Prostate gland (tissue), 2 donors: ENCODE results near the gene PLCB1. TPM values are rescaled to one million over a fixed set of nuclear protein-coding genes. Genes with fewer than 3 reads are reported as not detected.
A peak's percentile ranks its signal among the peaks of the same experiment; 100 is the strongest.

ENCODE experiments used
- DNase-seq: peaks from one replicate; pipeline ENCODE4 v3.0.0-alpha.2; 2019; ENCODE audit warnings: low spot score
- H3K27ac ChIP-seq, 2 donors: fragments of 200-600 bp; sonication (generic); 2 replicates each; pipeline ENCODE4 v1.5.1; 2017 to 2019
- H3K27me3 ChIP-seq: fragments of 200-600 bp; sonication (generic); replicated peaks from 2 replicates; pipeline ENCODE4 v1.5.1; 2019; ENCODE audit not compliant: insufficient read depth
- H3K36me3 ChIP-seq, 2 donors: fragments of 200-600 bp; sonication (generic); 1 replicate in 1 of 2; 2 replicates in 1 of 2; pipeline versions ENCODE4 v1.5.1 to v1.8.1; 2017 to 2019
- H3K4me1 ChIP-seq: fragments of 200-600 bp; sonication (generic); replicated peaks from 2 replicates; pipeline ENCODE4 v1.5.1; 2019
- H3K4me3 ChIP-seq, 2 donors: fragments of 200-600 bp; sonication (generic); 2 replicates each; pipeline ENCODE4 v1.5.1; 2017 to 2019
- H3K9me3 ChIP-seq: fragments of 200-600 bp; sonication (generic); 2 replicates; pipeline ENCODE4 v1.5.1; 2017
- CTCF ChIP-seq, 4 experiments: fragments of 200-600 bp in 2 of 4; fragments of 450-650 bp in 2 of 4; sonication (generic) in 2 of 4; IDR thresholded peaks; 1 replicate in 3 of 4; 2 replicates in 1 of 4; pipeline ENCODE4 v1.5.1; 2016 to 2019; ENCODE audit warnings: antibody characterized with exemption in 4 of 4, mild to moderate bottlenecking in 2 of 4, moderate library complexity in 2 of 4
- POLR2A ChIP-seq: fragments of 450-650 bp; IDR thresholded peaks from one replicate; pipeline ENCODE4 v1.6.1; 2016; ENCODE audit warnings: antibody characterized with exemption, mild to moderate bottlenecking
- POLR2AphosphoS5 ChIP-seq: sonication (generic); formaldehyde crosslinking; IDR thresholded peaks from one replicate; pipeline ENCODE4 v1.6.1; 2017; ENCODE audit warnings: antibody characterized with exemption
- WGBS: methylation state at CpG from one replicate; pipeline ENCODE4 v1.1.5; 2018; 5-methylcytosine and 5-hydroxymethylcytosine counted together
- intact Hi-C: fragments of 100-400 bp; cut with DNase I; formaldehyde crosslinking; loops from one replicate; pipeline ENCODE4 v1.14.2; 2022
- total RNA-seq, 2 donors: library from RNA; depleted of rRNA; stranded (reverse); fragments of >200 nt; gene quantifications; one replicate each; pipeline ENCODE4 v1.1.0, GENCODE V29; 2016

The PLCB1 gene
- total RNA-seq, 2 donors from 2014 or later, result 24.3 to 26.3 TPM

GRCh38 chr20:8385247-8385646 is 253.2 kb downstream of the PLCB1 start:
- Histone ChIP-seq H3K36me3 (no peaks in the 10 kb centered on the region), H3K4me1 (no peaks in the 10 kb centered on the region), H3K4me3 (no peak overlapping the region), H3K27me3 (no peaks in the 10 kb centered on the region), H3K9me3 (no peaks in the 10 kb centered on the region), H3K27ac (no peak overlapping the region)
- no peak for TF ChIP-seq POLR2AphosphoS5
- TF ChIP-seq POLR2A, result no peak
- 59% methylated on average over 3 of the region's 3 CpGs for WGBS
- DNase-seq, result no peak
- intact Hi-C loops, result loop anchor here (5.0 kb wide), 1 partner anchor 343 kb away; no protein-coding TSS in a partner anchor

GRCh38 chr20:8386991-8387390 is 254.9 kb downstream of the PLCB1 start:
- Histone ChIP-seq H3K9me3 (no peaks in the 10 kb centered on the region), H3K27me3 (no peaks in the 10 kb centered on the region), H3K4me1 (no peaks in the 10 kb centered on the region), H3K36me3 (no peaks in the 10 kb centered on the region), H3K4me3 (no peak overlapping the region), H3K27ac (no peak overlapping the region)
- DNase-seq, result no peak
- intact Hi-C loops, result loop anchor here (5.0 kb wide), 1 partner anchor 345 kb away; no protein-coding TSS in a partner anchor
- no peak for TF ChIP-seq POLR2AphosphoS5
- TF ChIP-seq CTCF (IDR thresholded peaks at IDR 0.05), result no peak
- TF ChIP-seq POLR2A, result no peak
- WGBS, result 89% methylated on average over 3 of the region's 3 CpGs

- 64% methylated on average over 2 of the region's 2 CpGs for WGBS
- DNase-seq, result no peak
- no peak for TF ChIP-seq CTCF (IDR thresholded peaks at IDR 0.05)
- no peak for TF ChIP-seq POLR2A
- TF ChIP-seq POLR2AphosphoS5, result no peak
- intact Hi-C loops, result loop anchor here (2.0 to 5.0 kb wide), 2 partner anchors 255 to 346 kb away; partner anchors contain the start of gene PLCB1
- Histone ChIP-seq H3K4me1 (no peaks in the 10 kb centered on the region), H3K27me3 (no peaks in the 10 kb centered on the region), H3K27ac (no peak overlapping the region), H3K36me3 (no peaks in the 10 kb centered on the region), H3K4me3 (no peak overlapping the region), H3K9me3 (no peaks in the 10 kb centered on the region)
Observed at GRCh38 chr20:8388141-8388540, 256.1 kb downstream of the PLCB1 start.

GRCh38 chr20:8388707-8389106 is 256.6 kb downstream of the PLCB1 start:
- WGBS, result 100% methylated on average over 1 of the region's 1 CpG
- Histone ChIP-seq H3K4me1 (no peaks in the 10 kb centered on the region), H3K27ac (no peak overlapping the region), H3K36me3 (no peaks in the 10 kb centered on the region), H3K9me3 (no peaks in the 10 kb centered on the region), H3K4me3 (no peak overlapping the region), H3K27me3 (no peaks in the 10 kb centered on the region)
- intact Hi-C loops, result loop anchor here (2.0 to 5.0 kb wide), 2 partner anchors 256 to 346 kb away; partner anchors contain the start of gene PLCB1
- TF ChIP-seq POLR2A (no peak), CTCF (IDR thresholded peaks at IDR 0.05) (no peak), POLR2AphosphoS5 (no peak)
- no peak for DNase-seq

- H3K27me3 ChIP-seq, result no peaks in the 10 kb centered on the region
- TF ChIP-seq POLR2AphosphoS5 (no peak), CTCF (IDR thresholded peaks at IDR 0.05) (peak; percentile 47 to 78 (median 68))
- 42% methylated on average over 7 of the region's 7 CpGs for WGBS
- no peak overlapping the region for H3K27ac ChIP-seq
- no peaks in the 10 kb centered on the region for H3K9me3 ChIP-seq
- no peaks in the 10 kb centered on the region for H3K4me1 ChIP-seq
- no peak overlapping the region for H3K4me3 ChIP-seq
- no peak for DNase-seq
- intact Hi-C loops, result loop anchor here (2.0 to 10.0 kb wide), 3 partner anchors 257 to 347 kb away; partner anchors contain the start of gene PLCB1
- H3K36me3 ChIP-seq, result no peaks in the 10 kb centered on the region
Observed at GRCh38 chr20:8389381-8390036, 257.4 kb downstream of the PLCB1 start.
